HG03095 (cell line): ENCODE measurements around the gene VTI1B.
"Not testable (repeated sequence)": the region's sequence is repeated elsewhere in the genome, so short reads cannot be mapped to it uniquely, and the experiment has no call there.

Source experiments
- ATAC-seq: cut with Tn5 transposase; IDR thresholded peaks from one replicate; pipeline ENCODE4 v1.9.1; 2021; ENCODE audit warnings: moderate library complexity; ENCODE audit not compliant: unreplicated experiment

Gene VTI1B

GRCh38 chr14:67674480-67675218 is at the start of gene VTI1B:
TSS of gene VTI1B (minus strand) at chr14:67674632. CDS start at chr14:67674489, 143 bp downstream.
- ATAC-seq = peak; percentile 88

DNA sequence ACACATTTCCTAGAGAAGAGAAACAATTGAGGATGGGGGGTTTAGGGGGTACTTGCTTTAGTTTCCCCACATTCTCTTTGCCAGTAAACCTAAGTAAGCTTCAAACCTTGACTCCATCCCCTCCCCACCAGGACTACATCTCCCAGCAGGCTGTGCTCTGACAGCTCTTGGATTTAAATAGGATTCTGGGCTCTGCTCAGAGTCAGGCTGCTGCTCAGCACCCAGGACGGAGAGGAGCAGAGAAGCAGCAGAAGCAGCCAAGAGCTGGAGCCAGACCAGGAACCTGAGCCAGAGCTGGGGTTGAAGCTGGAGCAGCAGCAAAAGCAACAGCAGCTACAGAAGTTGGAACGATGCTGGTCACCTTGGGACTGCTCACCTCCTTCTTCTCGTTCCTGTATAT is 47.9 kb upstream of the VTI1B start:
- no peak for ATAC-seq

DNA sequence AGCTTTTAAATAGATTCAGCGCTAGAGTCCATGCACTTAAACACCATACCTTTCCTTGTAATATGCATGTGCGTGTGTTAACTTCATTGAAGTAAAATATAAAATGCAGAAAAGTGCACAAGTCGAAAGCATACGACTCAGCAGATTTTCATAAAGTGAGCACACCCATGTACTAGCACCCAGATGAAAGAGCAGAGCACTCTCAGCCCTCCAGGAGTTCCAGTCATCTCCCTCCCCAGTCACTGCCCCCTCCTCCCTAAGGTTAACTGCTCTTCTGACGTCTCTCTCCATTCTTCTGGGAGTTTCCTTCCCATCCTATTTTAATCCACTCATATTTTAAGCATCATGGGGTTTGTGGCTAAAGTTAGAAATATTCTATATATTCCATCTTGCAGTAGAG is 47.4 kb upstream of the VTI1B start:
- ATAC-seq = no peak

DNA sequence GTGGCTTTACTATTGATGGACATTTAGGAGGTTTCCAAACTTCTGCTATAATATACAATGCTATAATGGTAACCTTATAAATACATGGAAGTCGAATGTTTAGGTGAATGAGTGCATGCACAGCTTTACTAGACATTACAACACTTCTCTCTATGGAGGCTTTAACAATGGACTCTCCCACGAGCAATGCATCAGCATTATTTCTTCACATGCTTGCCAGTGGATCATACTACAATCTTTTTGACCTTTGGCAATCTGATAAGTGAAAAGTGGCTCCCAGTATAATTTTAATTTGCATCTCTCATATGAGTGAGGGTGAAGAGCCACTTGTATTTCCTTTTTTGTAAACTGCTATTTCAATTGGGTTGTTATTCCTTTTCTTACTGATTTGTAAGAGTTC is 45.4 kb upstream of the VTI1B start:
- no peak for ATAC-seq

GRCh38 chr14:67719385-67719784 is 45.0 kb upstream of the VTI1B start:
- not testable (repeated sequence) for ATAC-seq

DNA sequence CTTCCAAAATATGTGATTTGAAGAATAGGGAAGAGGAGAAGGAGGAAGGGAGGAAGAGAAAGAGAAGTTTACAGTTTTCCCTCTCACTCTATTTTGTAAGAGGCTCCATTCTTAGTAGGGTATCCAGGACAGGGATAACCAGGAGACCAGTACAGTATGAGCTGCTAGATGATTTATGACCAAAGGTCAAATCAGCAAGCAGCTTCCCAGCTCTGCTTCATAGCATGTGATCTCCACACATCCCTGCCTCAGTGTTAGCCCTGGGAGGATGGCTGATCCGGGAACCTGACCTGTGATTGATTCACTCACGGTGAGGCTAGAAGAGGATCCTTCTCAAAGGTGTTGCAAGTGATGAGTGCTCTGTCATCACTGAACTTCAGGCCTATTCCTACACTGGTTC is 43.8 kb upstream of the VTI1B start:
- ATAC-seq = no peak

GRCh38 chr14:67717048-67717447 is 42.6 kb upstream of the VTI1B start:
- ATAC-seq = no peak

DNA sequence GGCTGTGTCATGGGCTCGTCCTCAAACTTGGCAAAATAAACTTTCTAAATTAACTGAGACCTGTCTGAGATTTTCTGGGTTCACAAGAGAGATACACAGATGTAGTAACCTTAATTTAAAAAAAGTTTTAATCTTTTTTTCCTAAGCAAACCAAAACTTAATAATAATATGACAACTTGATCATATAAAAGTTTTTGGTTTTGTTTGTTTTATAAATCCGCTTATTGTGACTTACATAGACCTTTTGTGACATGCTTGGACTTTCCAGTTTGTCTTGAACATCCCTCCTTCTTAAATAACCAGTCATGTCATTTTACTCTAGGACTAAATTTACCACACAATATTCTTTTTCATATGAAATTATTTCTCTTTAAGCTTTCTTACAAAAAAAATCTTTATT is 35.8 kb upstream of the VTI1B start:
- ATAC-seq = no peak

DNA sequence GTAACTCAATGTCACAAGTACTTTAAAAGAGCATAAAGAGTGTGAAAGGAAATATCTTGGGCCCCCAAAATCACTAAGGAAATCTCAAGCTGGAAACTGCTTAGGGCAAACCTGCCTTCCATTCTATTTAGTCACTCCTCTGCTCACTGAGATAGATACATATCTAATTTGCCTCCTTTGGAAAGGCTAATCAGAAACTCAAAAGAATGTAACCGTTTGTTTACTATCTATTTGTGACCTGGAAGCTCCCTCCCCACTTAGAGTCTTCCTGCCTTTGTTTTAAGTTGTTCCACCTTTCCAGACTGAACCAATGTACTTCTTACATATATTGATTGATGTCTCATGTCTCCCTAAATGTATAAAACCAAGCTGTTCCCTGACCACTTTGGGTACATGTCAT is 35.4 kb upstream of the VTI1B start:
- not testable (repeated sequence) for ATAC-seq

DNA sequence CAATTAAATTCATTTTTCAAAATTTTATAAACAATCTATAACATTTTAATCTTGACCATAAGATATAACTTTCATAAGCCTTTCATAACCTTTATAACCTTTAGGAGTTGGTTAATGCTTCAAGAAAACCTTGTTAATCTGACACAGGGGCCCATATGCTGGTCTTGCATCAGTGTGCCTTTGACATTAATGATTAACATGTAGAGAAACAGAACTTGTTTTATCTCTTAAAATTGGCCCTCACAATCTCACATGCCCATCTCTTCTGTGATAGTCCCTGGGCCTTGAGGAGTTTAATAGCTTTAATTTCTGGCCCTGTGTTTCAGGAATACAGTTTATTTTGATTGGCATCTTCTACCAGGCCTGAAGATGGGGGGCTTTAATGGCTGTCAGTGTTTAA is 34.9 kb upstream of the VTI1B start:
- not testable (repeated sequence) for ATAC-seq

DNA sequence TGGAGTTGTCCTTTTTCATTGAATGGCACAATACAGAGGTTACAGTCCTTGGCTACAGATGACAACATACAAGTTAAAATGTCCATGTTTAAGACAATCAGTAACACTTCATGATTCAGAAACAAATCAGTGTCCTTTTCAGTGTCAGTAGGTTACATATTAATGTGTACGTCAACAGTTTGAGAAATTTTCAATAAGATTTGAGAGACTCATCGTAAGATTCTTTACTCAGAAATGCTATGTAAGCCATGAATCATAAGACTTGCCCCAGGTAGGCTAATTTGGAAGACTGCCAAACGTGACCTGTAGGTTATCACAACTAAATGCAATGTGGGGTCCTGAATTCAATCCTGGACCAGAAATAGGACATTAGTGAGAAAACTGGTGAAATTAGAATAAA is 30.8 kb upstream of the VTI1B start:
- ATAC-seq = no peak

DNA sequence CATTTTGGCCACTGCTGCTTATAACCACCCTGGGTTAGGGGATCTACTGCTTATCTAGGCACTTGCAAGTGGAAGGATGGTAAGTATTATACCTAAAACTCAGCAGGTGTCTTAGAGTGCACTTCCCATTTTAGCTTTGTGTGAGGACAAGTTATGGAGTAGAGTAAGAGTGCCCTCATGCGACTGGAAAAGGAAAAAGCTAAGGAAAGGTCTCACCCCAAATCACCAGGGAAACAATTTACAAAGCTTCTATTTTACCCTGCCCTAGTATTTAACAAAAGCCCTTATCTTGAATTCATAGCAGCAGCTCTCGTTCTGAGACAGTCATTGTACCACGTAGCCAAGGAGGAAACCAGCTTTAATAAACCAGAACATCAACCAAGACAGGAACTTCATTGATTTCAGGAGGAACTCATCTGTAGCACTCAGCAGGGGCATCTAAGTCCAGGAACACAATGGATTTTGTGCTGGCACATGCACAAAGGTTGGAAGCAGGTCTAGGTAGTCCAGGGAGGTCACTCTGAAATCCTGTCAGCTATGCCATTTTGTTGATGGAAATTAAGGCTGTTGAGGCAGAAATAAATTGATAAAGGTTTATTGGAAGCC is 30.2 kb upstream of the VTI1B start:
- ATAC-seq = no peak

- ATAC-seq = no peak
Observed at GRCh38 chr14:67703997-67704396, 29.6 kb upstream of the VTI1B start.

- ATAC-seq = not testable (repeated sequence)
Observed at GRCh38 chr14:67701492-67701891, 27.1 kb upstream of the VTI1B start, which contains the start of gene RDH12. TSS of gene RDH12 (plus strand) at chr14:67701886. CDS start at chr14:67722643, 20,757 bp downstream.

DNA sequence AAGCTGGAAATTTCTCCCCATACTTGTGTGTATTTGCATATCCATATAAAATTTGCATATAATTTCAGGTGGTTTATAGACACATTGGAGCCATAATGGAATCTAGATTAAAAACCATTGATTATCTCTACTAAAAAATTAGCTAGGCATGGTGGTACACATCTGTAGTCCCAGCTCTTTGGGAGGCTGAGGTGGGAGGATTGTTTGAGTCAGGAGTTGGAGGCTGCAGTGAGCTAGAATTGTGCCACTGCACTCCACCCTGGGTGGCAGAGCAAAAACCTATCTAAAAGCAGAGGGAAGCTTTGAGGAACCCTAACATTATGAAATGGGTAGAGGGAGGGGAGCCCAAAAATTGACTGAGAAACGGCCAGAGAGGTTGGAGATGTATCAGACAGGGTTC is 23.7 kb upstream of the VTI1B start:
- ATAC-seq = no peak

DNA sequence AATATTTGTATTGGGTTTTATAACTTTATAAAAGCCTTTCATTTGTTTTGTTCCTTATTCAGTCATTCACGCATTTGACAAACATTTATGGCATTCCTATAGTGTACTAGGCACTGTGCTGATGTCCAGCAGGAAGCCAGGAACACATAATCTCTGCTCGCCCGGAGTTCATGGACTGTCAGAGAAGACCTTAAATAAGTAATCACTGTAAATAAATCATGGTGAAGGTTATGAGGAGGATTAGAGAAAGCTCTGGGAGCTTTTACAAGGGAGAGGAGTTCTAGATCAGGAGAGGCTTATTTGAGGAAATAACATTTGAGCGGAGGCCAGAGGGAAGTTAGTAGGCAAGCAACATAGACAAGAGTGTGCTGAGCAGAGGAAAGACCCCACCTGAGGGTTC is 22.6 kb upstream of the VTI1B start:
- no peak for ATAC-seq

DNA sequence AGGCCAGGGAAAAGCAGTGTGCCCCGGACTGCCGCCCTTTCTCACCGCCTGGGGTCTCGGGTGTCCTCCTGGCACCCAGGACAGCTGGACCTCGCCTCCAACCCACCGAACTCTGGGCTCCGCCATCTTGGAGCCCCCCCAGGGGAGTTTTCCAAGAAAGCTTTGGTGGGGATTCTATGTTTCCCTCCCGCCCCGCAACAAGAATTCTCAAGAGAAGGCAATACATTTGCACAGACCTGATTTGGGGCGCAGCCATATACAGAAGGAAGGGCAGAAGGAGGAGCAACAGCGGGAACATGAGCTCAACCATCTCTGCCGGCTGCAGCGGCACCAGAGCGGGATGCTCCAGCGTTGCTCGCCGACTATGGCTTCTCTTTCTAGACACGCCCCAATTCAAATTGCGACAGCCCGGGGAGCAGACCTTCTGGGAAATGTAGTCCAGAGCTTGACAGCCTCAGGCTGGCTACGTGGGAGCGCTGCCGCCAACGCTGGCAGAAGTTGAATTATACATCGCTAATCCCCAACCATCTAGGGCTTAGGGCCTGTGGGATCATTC is 21.0 kb upstream of the VTI1B start, which contains the start of gene RDH11:
TSS of gene RDH11 (minus strand) at position 371 of the 556 bp plus-strand sequence. CDS start at position 310, 61 bp downstream.
- ATAC-seq = peak; percentile 90

DNA sequence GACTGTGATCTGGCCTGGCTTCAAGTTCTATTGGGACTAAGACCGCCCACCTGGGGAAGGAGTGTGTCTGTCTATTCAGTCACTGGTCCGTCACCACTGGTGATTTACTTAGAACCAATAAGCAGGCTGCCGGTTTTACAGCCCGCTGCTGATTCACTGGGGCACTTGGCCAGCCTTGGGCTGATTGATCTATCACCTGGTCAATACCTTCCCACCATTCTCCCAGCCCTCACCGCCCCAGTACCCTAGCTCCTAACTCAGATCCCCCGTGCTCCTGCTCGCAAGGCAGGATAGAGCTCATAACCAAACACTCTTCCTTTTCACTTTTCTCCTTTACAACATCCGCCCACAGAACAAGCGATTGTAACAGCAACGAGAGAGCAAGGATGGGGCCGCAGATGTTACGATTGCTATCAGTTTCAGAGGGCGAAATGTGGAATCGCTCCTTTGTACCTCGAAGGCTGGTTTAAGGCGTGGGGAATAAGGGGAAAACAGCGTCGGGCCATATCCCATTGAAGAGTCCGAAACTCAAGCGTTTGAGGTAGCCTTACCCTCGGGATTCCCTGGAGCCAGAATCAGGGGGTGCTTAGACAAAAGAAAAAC is 20.5 kb upstream of the VTI1B start:
- ATAC-seq = peak; percentile 82

DNA sequence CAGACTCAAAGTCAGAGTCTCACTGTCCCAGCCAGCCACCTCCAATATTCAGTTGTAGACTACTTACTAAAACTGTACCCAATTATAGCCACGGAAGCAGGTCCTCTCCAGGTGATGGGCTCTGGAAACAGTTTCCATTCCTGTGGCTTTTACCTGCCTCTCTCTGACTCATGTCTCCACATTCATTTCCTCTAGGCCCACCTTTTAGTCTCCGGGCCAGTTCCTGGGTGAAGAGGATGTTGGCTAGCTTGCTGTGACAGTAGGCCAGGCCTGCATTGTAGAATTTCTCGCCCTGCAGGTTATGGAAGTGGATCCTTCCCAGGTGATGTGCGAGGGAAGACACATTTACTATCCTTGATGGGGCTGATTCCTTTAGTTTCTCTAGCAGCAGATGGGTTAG is 15.6 kb upstream of the VTI1B start:
- no peak for ATAC-seq

DNA sequence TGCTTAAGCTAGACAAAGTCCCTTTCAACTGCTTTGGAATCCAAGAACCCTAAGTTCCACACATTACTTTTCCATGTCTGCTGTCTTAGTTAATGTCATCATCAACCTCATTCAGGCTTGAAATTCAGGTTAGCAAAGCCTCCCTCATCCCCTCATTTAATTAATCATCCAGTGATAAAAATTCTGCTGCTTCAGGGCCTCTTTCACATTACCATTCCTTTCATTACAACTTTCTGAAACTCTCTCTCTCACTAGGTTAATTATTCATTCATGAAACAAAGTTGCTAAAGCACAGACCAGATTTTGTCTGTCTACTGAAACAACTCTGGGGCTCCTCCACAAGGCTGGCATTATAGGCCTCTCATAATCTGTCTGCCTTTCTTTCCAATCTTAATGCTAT is 9.4 kb upstream of the VTI1B start:
- ATAC-seq = no peak

DNA sequence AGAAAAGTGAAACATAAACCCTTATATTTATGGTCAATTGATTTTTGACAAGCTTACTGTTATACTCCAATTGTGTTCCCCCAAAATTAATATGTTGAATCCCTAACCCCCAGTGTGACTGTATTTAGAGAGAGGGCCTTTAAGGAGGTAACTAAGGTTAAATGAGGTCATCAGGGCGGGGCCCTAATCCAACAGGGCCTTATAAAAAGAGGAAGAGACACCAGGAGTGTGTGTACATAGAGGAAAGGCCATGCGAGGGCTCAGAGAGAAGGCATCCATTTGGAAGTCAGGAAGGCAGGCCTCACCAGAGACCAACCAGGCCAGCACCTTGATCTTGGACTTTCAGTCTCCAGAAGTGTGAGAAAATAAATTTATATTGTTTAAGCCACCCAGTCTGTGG is 6.5 kb upstream of the VTI1B start:
- ATAC-seq = no peak

DNA sequence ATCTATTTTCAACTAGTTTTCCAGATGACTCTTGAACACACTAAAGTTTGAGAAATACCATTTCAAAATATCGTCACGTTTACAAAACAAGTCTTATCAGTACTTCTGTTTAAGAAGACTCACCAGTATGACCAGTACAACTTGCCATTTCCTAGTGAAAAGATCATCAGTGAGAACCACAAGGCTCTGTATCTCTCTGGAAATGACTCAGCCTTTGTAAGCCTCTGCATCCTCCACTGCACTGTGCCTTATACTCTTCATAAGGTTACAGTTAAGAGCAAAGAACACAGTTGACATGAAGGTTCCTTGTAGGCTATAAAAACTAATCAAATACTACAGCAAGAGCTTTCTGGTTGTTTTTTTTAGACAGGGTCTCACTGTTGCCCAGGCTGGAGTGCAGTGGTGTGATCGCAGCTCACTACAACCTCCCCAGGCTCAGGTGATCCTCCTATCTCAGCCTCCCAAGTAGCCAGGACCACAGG is 5.7 kb upstream of the VTI1B start:
- ATAC-seq = peak; percentile 98
